MM.1S (cell line): ENCODE results near the gene MRPS2.
"Not testable (repeated sequence)": the region's sequence is repeated elsewhere in the genome, so short reads cannot be mapped to it uniquely, and the experiment has no call there.

ENCODE experiments used
- EZH2 ChIP-seq: fragments of 300-600 bp; sonication (generic); optimal IDR thresholded peaks from 2 replicates; pipeline ENCODE3; 2017; ENCODE audit warnings: low read depth, mild to moderate bottlenecking, antibody characterized with exemption, low read length, mixed read lengths
- EZH2phosphoT487 ChIP-seq: fragments of 300-600 bp; sonication (generic); IDR thresholded peaks from 2 replicates; pipeline ENCODE4 v1.6.1; 2018; ENCODE audit warnings: antibody characterized with exemption, low read length
- TF ChIP-seq, protein P1 (sequence below): fragments of 300-600 bp; sonication (generic); IDR thresholded peaks from 2 replicates; pipeline ENCODE4 v1.5.1; 2016; ENCODE audit warnings: antibody characterized with exemption, low read length, mixed read lengths

DNA sequence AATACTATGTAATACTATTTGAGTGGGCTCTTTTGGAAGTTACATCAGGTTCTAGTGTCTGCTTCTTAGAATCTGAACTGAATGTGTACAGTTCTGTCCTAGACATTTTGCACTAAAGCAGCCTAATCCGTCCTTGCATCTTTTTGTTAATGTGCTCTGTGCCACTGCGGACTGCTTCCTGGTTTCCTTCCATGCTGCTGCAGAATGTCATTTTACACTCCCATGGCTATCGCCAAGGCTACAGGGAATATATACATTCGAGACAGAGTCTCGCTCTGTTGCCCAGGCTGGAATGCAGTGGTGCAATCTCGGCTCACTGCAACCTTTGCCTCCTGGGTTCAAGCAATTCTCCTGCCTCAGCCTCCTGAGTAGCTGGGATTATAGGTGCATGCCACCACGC, 48.6 kb upstream of the MRPS2 start:
- TF ChIP-seq, protein P1, sequence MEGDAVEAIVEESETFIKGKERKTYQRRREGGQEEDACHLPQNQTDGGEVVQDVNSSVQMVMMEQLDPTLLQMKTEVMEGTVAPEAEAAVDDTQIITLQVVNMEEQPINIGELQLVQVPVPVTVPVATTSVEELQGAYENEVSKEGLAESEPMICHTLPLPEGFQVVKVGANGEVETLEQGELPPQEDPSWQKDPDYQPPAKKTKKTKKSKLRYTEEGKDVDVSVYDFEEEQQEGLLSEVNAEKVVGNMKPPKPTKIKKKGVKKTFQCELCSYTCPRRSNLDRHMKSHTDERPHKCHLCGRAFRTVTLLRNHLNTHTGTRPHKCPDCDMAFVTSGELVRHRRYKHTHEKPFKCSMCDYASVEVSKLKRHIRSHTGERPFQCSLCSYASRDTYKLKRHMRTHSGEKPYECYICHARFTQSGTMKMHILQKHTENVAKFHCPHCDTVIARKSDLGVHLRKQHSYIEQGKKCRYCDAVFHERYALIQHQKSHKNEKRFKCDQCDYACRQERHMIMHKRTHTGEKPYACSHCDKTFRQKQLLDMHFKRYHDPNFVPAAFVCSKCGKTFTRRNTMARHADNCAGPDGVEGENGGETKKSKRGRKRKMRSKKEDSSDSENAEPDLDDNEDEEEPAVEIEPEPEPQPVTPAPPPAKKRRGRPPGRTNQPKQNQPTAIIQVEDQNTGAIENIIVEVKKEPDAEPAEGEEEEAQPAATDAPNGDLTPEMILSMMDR, result not testable (repeated sequence)
- TF ChIP-seq EZH2phosphoT487, EZH2: not testable (repeated sequence)
